H9 (cell line): Measurements from ENCODE around the gene IL9R. TPM values are rescaled to one million over a fixed set of nuclear protein-coding genes. Genes with fewer than 3 reads are reported as not detected.

Experiments
- DNase-seq: peaks from one replicate; pipeline ENCODE4 v3.0.0-alpha.2; 2017
- H2AFZ ChIP-seq: one replicate; pipeline ENCODE4 v1.6.1; 2013; ENCODE audit warnings: mild to moderate bottlenecking, low read length, control low read depth, moderate library complexity
- H2AK5ac ChIP-seq: 2 replicates; pipeline ENCODE4 v1.6.1; 2013; ENCODE audit warnings: low read length, control low read depth, mixed read lengths; ENCODE audit not compliant: insufficient read length
- H2BK120ac ChIP-seq: one replicate; pipeline ENCODE4 v1.6.1; 2013; ENCODE audit warnings: low read depth, mild to moderate bottlenecking, low read length, control low read depth, inconsistent platforms; ENCODE audit not compliant: poor library complexity, severe bottlenecking
- H2BK12ac ChIP-seq: 2 replicates; pipeline ENCODE4 v1.6.1; 2013; ENCODE audit warnings: low read length, control low read depth, mixed read lengths, low read depth; ENCODE audit not compliant: insufficient read length
- H2BK15ac ChIP-seq: 2 replicates; pipeline ENCODE4 v1.6.1; 2013; ENCODE audit warnings: low read depth, low read length, control low read depth
- H2BK20ac ChIP-seq: one replicate; pipeline ENCODE4 v1.6.1; 2013; ENCODE audit warnings: low read depth, mild to moderate bottlenecking, low read length, control low read depth, inconsistent platforms; ENCODE audit not compliant: poor library complexity, severe bottlenecking
- H2BK5ac ChIP-seq: 2 replicates; pipeline ENCODE4 v1.6.1; 2013; ENCODE audit warnings: low read length, control low read depth, mixed read lengths; ENCODE audit not compliant: insufficient read length
- H3K14ac ChIP-seq: 2 replicates; pipeline ENCODE4 v1.6.1; 2013; ENCODE audit warnings: low read length, control low read depth; ENCODE audit not compliant: insufficient read depth
- H3K18ac ChIP-seq: 2 replicates; pipeline ENCODE4 v1.6.1; 2013; ENCODE audit warnings: low read depth, mild to moderate bottlenecking, mixed read lengths, low read length, control low read depth; ENCODE audit not compliant: insufficient read length
- H3K23ac ChIP-seq: 2 replicates; pipeline ENCODE4 v1.6.1; 2013; ENCODE audit warnings: low read length, control low read depth, mixed read lengths, low read depth; ENCODE audit not compliant: insufficient read length
- H3K23me2 ChIP-seq: 2 replicates; pipeline ENCODE4 v1.6.1; 2013; ENCODE audit warnings: low read depth, mild to moderate bottlenecking, mixed read lengths, low read length, control low read depth; ENCODE audit not compliant: insufficient read length, poor library complexity, severe bottlenecking
- H3K27ac ChIP-seq: 2 replicates; pipeline ENCODE4 v1.5.1; 2013; ENCODE audit warnings: low read length, control low read depth, mixed read lengths, low read depth; ENCODE audit not compliant: insufficient read length
- H3K27me3 ChIP-seq: 2 replicates; pipeline ENCODE4 v1.6.1; 2013; ENCODE audit warnings: low read length, control low read depth, inconsistent platforms; ENCODE audit not compliant: insufficient read depth
- H3K4ac ChIP-seq: 2 replicates; pipeline ENCODE4 v1.6.1; 2013; ENCODE audit warnings: low read depth, mild to moderate bottlenecking, control low read depth, inconsistent platforms, low read length, moderate library complexity
- H3K4me1 ChIP-seq: 2 replicates; pipeline ENCODE4 v1.6.1; 2013; ENCODE audit warnings: low read length, control low read depth, inconsistent platforms; ENCODE audit not compliant: insufficient read depth
- H3K4me2 ChIP-seq: 2 replicates; pipeline ENCODE4 v1.6.1; 2013; ENCODE audit warnings: low read length, control low read depth, mixed read lengths; ENCODE audit not compliant: insufficient read length, insufficient read depth
- H3K56ac ChIP-seq: 2 replicates; pipeline ENCODE4 v1.6.1; 2013; ENCODE audit warnings: low read depth, mild to moderate bottlenecking, mixed read lengths, low read length, control low read depth; ENCODE audit not compliant: insufficient read length
- H3K79me1 ChIP-seq: 2 replicates; pipeline ENCODE4 v1.6.1; 2013; ENCODE audit warnings: low read depth, mild to moderate bottlenecking, moderate library complexity, low read length, control low read depth, inconsistent platforms; ENCODE audit not compliant: insufficient read depth, poor library complexity, severe bottlenecking
- H3K79me2 ChIP-seq: 2 replicates; pipeline ENCODE4 v1.6.1; 2013; ENCODE audit warnings: low read length, control low read depth, inconsistent platforms; ENCODE audit not compliant: insufficient read depth
- H3K9ac ChIP-seq: 2 replicates; pipeline ENCODE4 v1.6.1; 2013; ENCODE audit warnings: low read length, control low read depth, mixed read lengths; ENCODE audit not compliant: insufficient read length; ENCODE audit errors: extremely low read depth
- H3K9me3 ChIP-seq: one replicate; pipeline ENCODE4 v1.6.1; 2013; ENCODE audit warnings: low read depth, low read length, inconsistent platforms; ENCODE audit not compliant: control insufficient read depth
- H3T11ph ChIP-seq: one replicate; pipeline ENCODE4 v1.6.1; 2013; ENCODE audit warnings: mild to moderate bottlenecking, low read length, control low read depth, inconsistent platforms
- H4K20me1 ChIP-seq: one replicate; pipeline ENCODE4 v1.6.1; 2013; ENCODE audit not compliant: control insufficient read depth, insufficient read length, insufficient read depth
- H4K5ac ChIP-seq: 2 replicates; pipeline ENCODE4 v1.6.1; 2013; ENCODE audit warnings: low read depth, mild to moderate bottlenecking, mixed read lengths, low read length, control low read depth; ENCODE audit not compliant: insufficient read length
- H4K8ac ChIP-seq: replicated peaks from 2 replicates; pipeline ENCODE4 v1.6.1; 2013; ENCODE audit warnings: low read length, control low read depth, mixed read lengths, low read depth; ENCODE audit not compliant: insufficient read length
- H4K91ac ChIP-seq: 2 replicates; pipeline ENCODE4 v1.6.1; 2013; ENCODE audit warnings: low read depth, mild to moderate bottlenecking, moderate library complexity, mixed read lengths, low read length, control low read depth; ENCODE audit not compliant: insufficient read length
- H3K27ac Mint-ChIP-seq, 3 experiments: 2 replicates in 2 of 3; 3 replicates in 1 of 3; pipeline ENCODE4 v1.8.0; 2020 to 2021; ENCODE audit warnings: mixed read lengths in 3 of 3, mild to moderate bottlenecking in 1 of 3, moderate library complexity in 1 of 3
- H3K27me3 Mint-ChIP-seq: 2 replicates; pipeline ENCODE4 v1.8.0; 2021; ENCODE audit warnings: low read depth, mild to moderate bottlenecking, moderate library complexity, mixed read lengths
- H3K36me3 Mint-ChIP-seq, 3 experiments: 2 replicates in 2 of 3; 3 replicates in 1 of 3; pipeline ENCODE4 v1.8.0; 2020 to 2021; ENCODE audit warnings: low read depth in 3 of 3, mixed read lengths in 3 of 3; ENCODE audit not compliant: insufficient read depth in 1 of 3
- H3K4me1 Mint-ChIP-seq, 2 experiments: 2 replicates each; pipeline ENCODE4 v1.8.0; 2020; ENCODE audit warnings: mixed read lengths in 2 of 2
- H3K4me3 Mint-ChIP-seq, 2 experiments: 2 replicates in 1 of 2; 3 replicates in 1 of 2; pipeline ENCODE4 v1.8.0; 2020 to 2021; ENCODE audit warnings: mild to moderate bottlenecking in 2 of 2, mixed read lengths in 2 of 2, moderate library complexity in 1 of 2
- H3K9me3 Mint-ChIP-seq, 2 experiments: 2 replicates in 1 of 2; 3 replicates in 1 of 2; pipeline ENCODE4 v1.8.0; 2020; ENCODE audit warnings: mild to moderate bottlenecking in 2 of 2, mixed read lengths in 2 of 2, moderate library complexity in 1 of 2
- CTCF ChIP-seq: fragments of 200-600 bp; sonication (generic); conservative IDR thresholded peaks from 3 replicates; pipeline ENCODE4 v1.8.0; 2021; ENCODE audit warnings: antibody characterized with exemption, mild to moderate bottlenecking
- WGBS: extraction: QIAGEN DNeasy Blood & Tissue Kit; methylation state at CpG from one replicate; pipeline ENCODE4 v1.1.7; 2013; ENCODE audit warnings: missing lambda C conversion rate, low lambda C conversion rate, mixed read lengths; ENCODE audit not compliant: insufficient read length; ENCODE audit errors: extremely low coverage; 5-methylcytosine and 5-hydroxymethylcytosine counted together
- total RNA-seq: library from RNA; stranded (reverse); gene quantifications from 2 replicates; pipeline ENCODE4 v1.2.1, GENCODE V29; 2021

Gene IL9R
- total RNA-seq, 1 experiment from 2014 or later: 0.72 TPM

- peaks cover 2 to 6% (median 5%) of the 10 kb centered on the region in 3 experiments; a peak in 3 of 7 replicates for H3K36me3 Mint-ChIP-seq
- no peak overlapping the region for H2BK15ac ChIP-seq
- no peaks in the 10 kb centered on the region for H3K4me1 ChIP-seq
- H3K23ac ChIP-seq: no peak overlapping the region
- H3K27me3 ChIP-seq: no peaks in the 10 kb centered on the region
- H3K9me3 ChIP-seq: peaks cover 34% of the 10 kb centered on the region
- H3K4ac ChIP-seq: no peak overlapping the region
- no peaks in the 10 kb centered on the region for H4K20me1 ChIP-seq
- H3K9me3 Mint-ChIP-seq: peaks cover 74 to 86% of the 10 kb centered on the region in 2 experiments
- no peak overlapping the region for H2AK5ac ChIP-seq
- no peaks in the 10 kb centered on the region for H3K4me1 Mint-ChIP-seq
- no peak overlapping the region for H2BK20ac ChIP-seq
- H3K18ac ChIP-seq: no peak overlapping the region
- H3K27ac Mint-ChIP-seq: no peak overlapping the region
- no peak overlapping the region for H2AFZ ChIP-seq
- H4K91ac ChIP-seq: no peak overlapping the region
- H3K27me3 Mint-ChIP-seq: no peaks in the 10 kb centered on the region; the same call in 1 of the 2 replicates
- no peak overlapping the region for H3T11ph ChIP-seq
- no peak overlapping the region for H3K14ac ChIP-seq
- WGBS: no CpG with 5 or more reads among the region's 6 CpGs
- H4K5ac ChIP-seq: no peak overlapping the region
- H3K79me1 ChIP-seq: no peaks in the 10 kb centered on the region
- no peak overlapping the region for H3K9ac ChIP-seq
- no peaks in the 10 kb centered on the region for H3K23me2 ChIP-seq
- no peak for DNase-seq
- no peak overlapping the region for H2BK12ac ChIP-seq
- no peak overlapping the region for H2BK120ac ChIP-seq
- no peak overlapping the region for H3K4me2 ChIP-seq
- no peak overlapping the region for H4K8ac ChIP-seq
- H2BK5ac ChIP-seq: no peak overlapping the region
- no peak overlapping the region for H3K4me3 Mint-ChIP-seq
- H3K27ac ChIP-seq: no peak overlapping the region
- TF ChIP-seq CTCF: no peak
- H3K56ac ChIP-seq: no peak overlapping the region
- H3K79me2 ChIP-seq: no peaks in the 10 kb centered on the region
These were observed 4.1 kb downstream of the IL9R start for GRCh38 chrX:156001667-156002021.
